B cell (primary cell): ENCODE results near the gene EIF3D. TPM values are rescaled to one million over a fixed set of nuclear protein-coding genes. Genes with fewer than 3 reads are reported as not detected.
"Not testable (repeated sequence)": the region's sequence is repeated elsewhere in the genome, so short reads cannot be mapped to it uniquely, and the experiment has no call there.

ENCODE experiments used
- ATAC-seq: fragments of 200-7000 bp; cut with Tn5 transposase; one replicate; pipeline ENCODE4 v1.10.0; 2021; ENCODE audit warnings: low read depth, mild to moderate bottlenecking, moderate number of reproducible peaks, moderate library complexity
- CTCF ChIA-PET: fragments of 350-600 bp; sonication (Branson Sonifier 250); formaldehyde crosslinking; loops from one replicate; lab custom pipeline; 2021; ENCODE audit warnings: antibody characterized with exemption, inconsistent platforms; lab: Charles Lee
- POLR2A ChIA-PET: fragments of 350-600 bp; sonication (Branson Sonifier 250); formaldehyde crosslinking; loops from one replicate; lab custom pipeline; 2021; ENCODE audit warnings: antibody characterized with exemption; lab: Charles Lee
- DNase-seq: peaks from one replicate; pipeline ENCODE4 v3.0.0; 2013
- H2AFZ ChIP-seq: 2 replicates; pipeline ENCODE4 v1.6.1; 2012; ENCODE audit warnings: mild to moderate bottlenecking, low read depth, low read length; ENCODE audit not compliant: insufficient read depth, poor library complexity, severe bottlenecking
- H3K27ac ChIP-seq, 2 donors: 1 replicate in 1 of 2; 2 replicates in 1 of 2; pipeline ENCODE4 v1.5.1; 2012 to 2013; ENCODE audit warnings: low read length in 2 of 2, mild to moderate bottlenecking in 2 of 2, moderate library complexity in 1 of 2
- H3K27me3 ChIP-seq, 4 experiments: fragments of 200-600 bp in 1 of 4; sonication (generic) in 1 of 4; replicated peaks in 1 of 4; 1 replicate in 2 of 4; 2 replicates in 2 of 4; pipeline versions ENCODE4 v1.6.1 to v1.7.0; 2013 to 2016; ENCODE audit warnings: low read length in 3 of 4, mild to moderate bottlenecking in 2 of 4, mixed read lengths in 1 of 4, moderate library complexity in 1 of 4; ENCODE audit not compliant: insufficient read depth in 4 of 4, control insufficient read depth in 3 of 4; ENCODE audit errors: control extremely low read depth in 1 of 4
- H3K36me3 ChIP-seq, 2 experiments: replicated peaks in 1 of 2; 1 replicate in 1 of 2; 2 replicates in 1 of 2; pipeline versions ENCODE4 v1.6.1 to v1.7.1; 2013; ENCODE audit warnings: low read length in 1 of 2; ENCODE audit not compliant: insufficient read depth in 2 of 2, control insufficient read depth in 1 of 2; ENCODE audit errors: control extremely low read depth in 1 of 2, extremely low read depth in 1 of 2
- H3K4me1 ChIP-seq, 2 donors: fragments of 200-600 bp in 1 of 2; sonication (generic) in 1 of 2; 1 replicate in 1 of 2; 2 replicates in 1 of 2; pipeline versions ENCODE4 v1.5.1 to v1.6.1; 2013 to 2017; ENCODE audit warnings: low read length in 2 of 2; ENCODE audit not compliant: control insufficient read depth in 2 of 2, insufficient read depth in 2 of 2
- H3K4me2 ChIP-seq: replicated peaks from 2 replicates; pipeline ENCODE3; 2012; ENCODE audit warnings: mild to moderate bottlenecking, low read depth, low read length; ENCODE audit not compliant: poor library complexity, severe bottlenecking
- H3K4me3 ChIP-seq, 5 experiments: fragments of 200-600 bp in 1 of 5; sonication (generic) in 1 of 5; 1 replicate in 3 of 5; 2 replicates in 2 of 5; pipeline versions ENCODE4 v1.5.1 to v1.7.0; 2011 to 2016; ENCODE audit warnings: low read length in 4 of 5, mild to moderate bottlenecking in 4 of 5, low read depth in 2 of 5, control low read depth in 1 of 5, moderate library complexity in 1 of 5; ENCODE audit not compliant: insufficient read depth in 1 of 5; ENCODE audit errors: control extremely low read depth in 1 of 5, extremely low read depth in 1 of 5
- H3K79me2 ChIP-seq: fragments of 200-600 bp; sonication (generic); one replicate; pipeline ENCODE4 v1.6.0; 2016; ENCODE audit warnings: low read length; ENCODE audit not compliant: control insufficient read depth, insufficient read depth
- H3K9ac ChIP-seq: fragments of 200-600 bp; sonication (generic); 2 replicates; pipeline ENCODE4 v1.6.1; 2017; ENCODE audit warnings: mild to moderate bottlenecking, low read length, moderate library complexity
- H3K9me3 ChIP-seq, 3 donors: one replicate each; pipeline versions ENCODE4 v1.6.1 to v1.7.1; 2013; ENCODE audit warnings: low read length in 2 of 3; ENCODE audit not compliant: control insufficient read depth in 2 of 3, insufficient read depth in 1 of 3; ENCODE audit errors: control extremely low read depth in 1 of 3
- H4K20me1 ChIP-seq: 2 replicates; pipeline ENCODE4 v1.6.0; 2012; ENCODE audit warnings: mild to moderate bottlenecking, low read length; ENCODE audit not compliant: insufficient read depth, control insufficient read depth, poor library complexity, severe bottlenecking
- H3K27ac Mint-ChIP-seq: one replicate; pipeline ENCODE4 v1.8.0; 2021; ENCODE audit warnings: mixed read lengths
- H3K27me3 Mint-ChIP-seq: one replicate; pipeline ENCODE4 v1.8.0; 2021; ENCODE audit warnings: mixed read lengths
- H3K4me1 Mint-ChIP-seq: one replicate; pipeline ENCODE4 v1.8.0; 2021; ENCODE audit warnings: mixed read lengths
- H3K4me3 Mint-ChIP-seq: one replicate; pipeline ENCODE4 v1.8.0; 2021; ENCODE audit warnings: mixed read lengths
- H3K9me3 Mint-ChIP-seq: one replicate; pipeline ENCODE4 v1.8.0; 2022; ENCODE audit warnings: mixed read lengths; ENCODE audit not compliant: insufficient read depth
- EZH2 ChIP-seq: IDR thresholded peaks from 2 replicates; pipeline ENCODE4 v1.6.1; 2012; ENCODE audit warnings: borderline replicate concordance, low read depth, mild to moderate bottlenecking, moderate library complexity, low read length; ENCODE audit not compliant: insufficient read depth, poor library complexity, severe bottlenecking
- WGBS: methylation state at CpG from one replicate; pipeline ENCODE4 v1.1.5; 2013; ENCODE audit warnings: missing lambda C conversion rate; ENCODE audit not compliant: insufficient coverage; 5-methylcytosine and 5-hydroxymethylcytosine counted together
- intact Hi-C: fragments of 100-400 bp; cut with micrococcal nuclease; formaldehyde crosslinking; loops from one replicate; pipeline ENCODE4 v1.10.0; 2022
- polyA plus RNA-seq: library from polyadenylated mRNA; depleted of rRNA; stranded (reverse); fragments of >200 nt; gene quantifications from 2 replicates; pipeline ENCODE4 v1.2.3, GENCODE V29; 2012
- total RNA-seq, 2 donors: library from RNA; stranded (reverse); fragments of 120-200 nt in 1 of 2; gene quantifications; 1 replicate in 1 of 2; 2 replicates in 1 of 2; pipeline versions ENCODE4 v1.2.3 to v1.2.4, GENCODE V29; 2013 to 2022
- TF ChIP-seq, protein P1 (sequence below): fragments of 200-600 bp; IDR thresholded peaks from one replicate; pipeline ENCODE4 v1.8.0; 2022; ENCODE audit warnings: antibody characterized with exemption, mild to moderate bottlenecking

EIF3D gene
- total and polyA plus RNA-seq, 2 donors (not counting 1 experiment from before 2014, with no cell fraction given): 274 to 324 TPM

DNA sequence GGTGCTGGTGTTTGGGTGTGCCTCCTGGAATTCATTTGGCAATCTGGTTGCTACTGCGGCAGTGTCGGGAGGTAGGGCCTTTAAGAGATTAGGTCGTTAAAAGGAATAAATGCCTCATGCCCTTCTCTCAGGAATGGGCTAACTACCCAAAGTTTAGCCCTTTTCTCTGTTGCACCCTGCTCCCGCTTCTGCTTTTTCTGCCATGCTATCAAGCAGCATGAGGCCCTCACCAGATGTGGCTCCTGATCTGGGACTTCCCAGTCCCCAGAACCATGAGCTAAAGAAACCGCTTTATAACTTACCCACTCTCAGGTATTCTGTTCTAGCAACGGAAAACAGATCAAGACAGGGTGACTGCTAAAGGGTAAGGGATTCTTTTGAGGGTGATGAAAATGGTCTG is 6.3 kb downstream of the EIF3D start:
- Histone ChIP-seq H3K9ac (no peak overlapping the region), H3K4me3 (no peak overlapping the region), H3K4me1 (peaks cover 2 to 6% of the 10 kb centered on the region in 2 donors), H3K27me3 (no peaks in the 10 kb centered on the region), H4K20me1 (peaks cover 25% of the 10 kb centered on the region), H2AFZ (no peak overlapping the region), H3K4me2 (no peak overlapping the region), H3K9me3 (no peaks in the 10 kb centered on the region), H3K27ac (no peak overlapping the region), H3K79me2 (peaks cover 9% of the 10 kb centered on the region), H3K36me3 (peaks cover 6 to 90% of the 10 kb centered on the region in 2 experiments)
- no peak overlapping the region for H3K27ac Mint-ChIP-seq
- no peaks in the 10 kb centered on the region for H3K9me3 Mint-ChIP-seq
- H3K4me3 Mint-ChIP-seq: no peak overlapping the region
- WGBS: 100% methylated on average over 4 of the region's 6 CpGs
- no peak for DNase-seq
- H3K4me1 Mint-ChIP-seq: peaks cover 7% of the 10 kb centered on the region
- CTCF ChIA-PET: interaction anchor here (0.9 to 2.5 kb wide), 3 partner anchors 12 to 455 kb away, joined by 3 to 7 read pairs (median 3); no protein-coding TSS in a partner anchor
- ATAC-seq: no peak
- no peaks in the 10 kb centered on the region for H3K27me3 Mint-ChIP-seq
- TF ChIP-seq, protein P1, sequence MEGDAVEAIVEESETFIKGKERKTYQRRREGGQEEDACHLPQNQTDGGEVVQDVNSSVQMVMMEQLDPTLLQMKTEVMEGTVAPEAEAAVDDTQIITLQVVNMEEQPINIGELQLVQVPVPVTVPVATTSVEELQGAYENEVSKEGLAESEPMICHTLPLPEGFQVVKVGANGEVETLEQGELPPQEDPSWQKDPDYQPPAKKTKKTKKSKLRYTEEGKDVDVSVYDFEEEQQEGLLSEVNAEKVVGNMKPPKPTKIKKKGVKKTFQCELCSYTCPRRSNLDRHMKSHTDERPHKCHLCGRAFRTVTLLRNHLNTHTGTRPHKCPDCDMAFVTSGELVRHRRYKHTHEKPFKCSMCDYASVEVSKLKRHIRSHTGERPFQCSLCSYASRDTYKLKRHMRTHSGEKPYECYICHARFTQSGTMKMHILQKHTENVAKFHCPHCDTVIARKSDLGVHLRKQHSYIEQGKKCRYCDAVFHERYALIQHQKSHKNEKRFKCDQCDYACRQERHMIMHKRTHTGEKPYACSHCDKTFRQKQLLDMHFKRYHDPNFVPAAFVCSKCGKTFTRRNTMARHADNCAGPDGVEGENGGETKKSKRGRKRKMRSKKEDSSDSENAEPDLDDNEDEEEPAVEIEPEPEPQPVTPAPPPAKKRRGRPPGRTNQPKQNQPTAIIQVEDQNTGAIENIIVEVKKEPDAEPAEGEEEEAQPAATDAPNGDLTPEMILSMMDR: no peak
- no peak for TF ChIP-seq EZH2
- POLR2A ChIA-PET: no interaction called here
- intact Hi-C loops: no loop called here

DNA sequence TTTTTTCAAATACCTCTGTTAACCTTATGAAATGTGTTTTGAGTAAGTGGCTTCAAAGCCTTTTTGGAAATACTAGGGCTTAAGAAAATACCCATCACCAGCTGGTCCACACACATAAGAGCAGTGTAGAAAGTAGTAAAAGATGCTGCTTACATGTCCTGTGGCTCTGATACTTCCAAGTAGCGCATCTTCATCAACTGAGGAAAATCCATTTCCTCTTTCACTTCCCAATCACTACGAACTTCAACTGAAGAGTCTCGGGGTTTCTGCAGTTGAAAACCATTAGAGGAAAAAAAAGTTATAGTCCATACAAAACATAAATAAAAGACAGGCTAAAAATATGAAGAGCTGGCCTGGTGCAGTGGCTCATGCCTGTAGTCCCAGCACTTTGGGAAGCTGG is 8.5 kb downstream of the EIF3D start:
- no CpG with 5 or more reads among the region's 3 CpGs for WGBS
- peaks cover 8% of the 10 kb centered on the region for H3K79me2 ChIP-seq
- CTCF ChIA-PET: interaction anchor here (1.7 kb wide), 1 partner anchor 10 kb away, joined by 5 read pairs; no protein-coding TSS in a partner anchor
- no peak overlapping the region for H3K27ac Mint-ChIP-seq
- H3K9me3 ChIP-seq: no peaks in the 10 kb centered on the region
- H3K27ac ChIP-seq: no peak overlapping the region
- no peak overlapping the region for H3K4me2 ChIP-seq
- H3K4me3 ChIP-seq: no peak overlapping the region
- H2AFZ ChIP-seq: no peak overlapping the region
- TF ChIP-seq, protein P1: no peak
- no peak for TF ChIP-seq EZH2
- H3K4me3 Mint-ChIP-seq: no peak overlapping the region
- no peaks in the 10 kb centered on the region for H3K27me3 ChIP-seq
- H3K27me3 Mint-ChIP-seq: no peaks in the 10 kb centered on the region
- peaks cover 6 to 97% of the 10 kb centered on the region in 2 experiments for H3K36me3 ChIP-seq
- ATAC-seq (no peak), DNase-seq (no peak)
- no peak overlapping the region for H3K9ac ChIP-seq
- no peaks in the 10 kb centered on the region for H3K4me1 Mint-ChIP-seq
- POLR2A ChIA-PET: no interaction called here
- peaks cover 33% of the 10 kb centered on the region for H4K20me1 ChIP-seq
- no peaks in the 10 kb centered on the region for H3K4me1 ChIP-seq
- H3K9me3 Mint-ChIP-seq: no peaks in the 10 kb centered on the region
- intact Hi-C loops: no loop called here

DNA sequence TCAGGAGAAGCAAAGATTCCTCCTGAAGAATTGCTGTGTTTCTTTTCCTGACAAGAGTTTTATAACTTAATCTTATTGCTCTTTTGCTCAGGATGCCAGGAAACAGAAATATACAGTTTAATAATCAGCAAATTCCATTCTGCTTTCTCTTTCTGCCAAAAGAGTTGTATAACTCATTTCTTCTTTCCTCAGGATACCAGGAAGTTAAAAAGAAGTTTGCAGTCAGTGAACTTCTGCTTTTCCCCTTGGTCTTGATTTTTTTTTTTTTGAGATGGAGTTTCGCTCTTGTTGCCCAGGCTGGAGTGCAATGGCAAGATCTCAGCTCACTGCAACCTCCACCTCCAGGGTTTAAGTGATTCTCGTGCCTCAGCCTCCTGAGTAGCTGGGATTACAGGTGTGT is 9.1 kb downstream of the EIF3D start:
- H3K79me2 ChIP-seq, H3K27ac Mint-ChIP-seq, H3K9me3 ChIP-seq, H3K4me3 ChIP-seq, ATAC-seq, H3K9ac ChIP-seq, H3K9me3 Mint-ChIP-seq, H3K27me3 ChIP-seq, H3K4me1 ChIP-seq, H2AFZ ChIP-seq, DNase-seq, H3K27ac ChIP-seq, intact Hi-C loops, H3K4me2 ChIP-seq, H3K4me3 Mint-ChIP-seq, H3K4me1 Mint-ChIP-seq, H3K27me3 Mint-ChIP-seq: not testable (repeated sequence)
- Histone ChIP-seq H3K36me3 (peaks cover 6 to 96% of the 10 kb centered on the region in 2 experiments), H4K20me1 (peaks cover 34% of the 10 kb centered on the region)
- ChIA-PET CTCF (interaction anchor here (0.9 to 1.7 kb wide), 2 partner anchors 9 to 34 kb away, joined by 5 to 7 read pairs; no protein-coding TSS in a partner anchor), POLR2A (interaction anchor here (0.9 kb wide), 1 partner anchor 14 kb away, joined by 3 read pairs; no protein-coding TSS in a partner anchor)
- WGBS: no CpG with 5 or more reads among the region's 2 CpGs
